Pancreas (tissue), 10 donors: Measurements from ENCODE around the gene MAP1LC3B. TPM values are rescaled to one million over a fixed set of nuclear protein-coding genes. Genes with fewer than 3 reads are reported as not detected.
"Not testable (repeated sequence)": the region's sequence is repeated elsewhere in the genome, so short reads cannot be mapped to it uniquely, and the experiment has no call there.

ENCODE experiments used
- ATAC-seq, 4 donors: fragments of 200-7000 bp; cut with Tn5 transposase; one replicate each; pipeline versions ENCODE4 v1.8.0 to v1.9.1; 2020; ENCODE audit warnings: mild to moderate bottlenecking in 4 of 4, moderate library complexity in 4 of 4
- DNase-seq, 6 donors: peaks; one replicate each; pipeline ENCODE4 v3.0.0-alpha.2; 2020
- FAIRE-seq: peaks from 2 replicates; lab custom pipeline; 2012; peaks lifted over from hg19 to GRCh38; lab: Jason Lieb, UNC
- H3K27ac ChIP-seq, 4 donors: fragments of 200-600 bp; sonication (generic); 1 replicate in 3 of 4; 2 replicates in 1 of 4; pipeline versions ENCODE4 v1.5.0 to v1.8.0; 2020
- H3K27me3 ChIP-seq, 4 donors: fragments of 200-600 bp; one replicate each; pipeline ENCODE4 v1.8.0; 2021
- H3K36me3 ChIP-seq, 3 donors: fragments of 200-600 bp; sonication (generic) in 1 of 3; one replicate each; pipeline versions ENCODE4 v1.5.0 to v1.8.0; 2020 to 2021
- H3K4me1 ChIP-seq, 3 donors: fragments of 200-600 bp; one replicate each; pipeline ENCODE4 v1.8.0; 2021
- H3K4me3 ChIP-seq, 4 donors: fragments of 200-600 bp; sonication (generic) in 2 of 4; one replicate each; pipeline versions ENCODE4 v1.5.0 to v1.8.0; 2020 to 2021
- H3K9me3 ChIP-seq, 4 donors: fragments of 200-600 bp; one replicate each; pipeline ENCODE4 v1.8.0; 2021
- CTCF ChIP-seq, 4 donors: fragments of 200-600 bp; sonication (generic) in 3 of 4; IDR thresholded peaks; one replicate each; pipeline versions ENCODE4 v1.5.0 to v1.8.0; 2021; ENCODE audit warnings: antibody characterized with exemption in 4 of 4
- WGBS, 2 donors: extraction: QIAGEN DNeasy Blood & Tissue Kit; methylation state at CpG; one replicate each; pipeline ENCODE4 v1.1.7; 2013; 5-methylcytosine and 5-hydroxymethylcytosine counted together
- intact Hi-C, 3 donors: fragments of 100-400 bp; cut with DNase I; formaldehyde crosslinking; loops; one replicate each; pipeline versions ENCODE4 v1.11.1 to v1.14.2; 2022
- polyA plus RNA-seq, 2 donors: library from polyadenylated mRNA; stranded (reverse); fragments of 200-250 nt; gene quantifications; one replicate each; pipeline ENCODE4 v1.2.3, GENCODE V29; 2013
- total RNA-seq, 6 donors: library from RNA; stranded (reverse); fragmentation: NEBNext Ultra II Directional in 4 of 6; extraction: Animal tissue kit (Norgen Biotek cat#: 25700) in 4 of 6; gene quantifications; one replicate each; pipeline versions ENCODE4 v1.2.1 to v1.2.4, GENCODE V29; 2021 to 2023
- donor health status: healthy with polysubstance abuse.
- donor health status: DM: no; HTN: no; CAD: no; lungs with moderate emphysema.
- donor health status: DM: no; HTN: no; CAD: no.
- donor health status: control.
- donor health status: control.
- donor health status: Bipolar disorder and iron deficiency.
- donor health status: DM: yes; HTN: yes; CAD: no.
- donor health status: DM: no; HTN: no; CAD: no.
- donor health status: DM: no; HTN: no; CAD: no.
- donor health status: DM: yes; HTN: yes; CAD: no.

Gene MAP1LC3B
- total and polyA plus RNA-seq, 8 donors = 13.9 to 35.1 (median 21.7) TPM

- Histone ChIP-seq H3K4me1 (no peaks in the 10 kb centered on the region), H3K4me3 (no peak overlapping the region), H3K27me3 (no peaks in the 10 kb centered on the region), H3K36me3 (no peaks in the 10 kb centered on the region), H3K9me3 (no peaks in the 10 kb centered on the region), H3K27ac (no peak overlapping the region)
- intact Hi-C loops = no loop called here
- ATAC-seq (no peak), FAIRE-seq (no peak), DNase-seq (no peak)
- no peak for TF ChIP-seq CTCF (IDR thresholded peaks at IDR 0.05)
- WGBS, 2 donors = 82 to 85% methylated on average over 20 of the region's 20 CpGs
Observed at GRCh38 chr16:87371261-87371866, 20.8 kb upstream of the MAP1LC3B start.

- ATAC-seq (no peak), DNase-seq (no peak), FAIRE-seq (no peak)
- H3K36me3 ChIP-seq = no peaks in the 10 kb centered on the region
- H3K4me1 ChIP-seq = no peaks in the 10 kb centered on the region
- TF ChIP-seq CTCF (IDR thresholded peaks at IDR 0.05) = no peak
- no peak overlapping the region for H3K4me3 ChIP-seq
- H3K27ac ChIP-seq = no peak overlapping the region
- H3K27me3 ChIP-seq = no peaks in the 10 kb centered on the region
- intact Hi-C loops = no loop called here
- WGBS, 2 donors = 93 to 94% methylated on average over 4 of the region's 4 CpGs
- H3K9me3 ChIP-seq = no peaks in the 10 kb centered on the region
Observed at GRCh38 chr16:87372305-87372704, 19.8 kb upstream of the MAP1LC3B start.

- no peak for DNase-seq
- 95 to 96% methylated on average over 13 of the region's 13 CpGs for WGBS, 2 donors
- intact Hi-C loops = no loop called here
- no peak overlapping the region for H3K27ac ChIP-seq
- peaks cover 0 to 3% (median 0%) of the 10 kb centered on the region in 3 donors for H3K4me1 ChIP-seq
- no peak for FAIRE-seq
- H3K36me3 ChIP-seq = no peaks in the 10 kb centered on the region
- TF ChIP-seq CTCF (IDR thresholded peaks at IDR 0.05) = no peak
- no peaks in the 10 kb centered on the region for H3K27me3 ChIP-seq
- H3K4me3 ChIP-seq = no peak overlapping the region
- no peak for ATAC-seq
- no peaks in the 10 kb centered on the region for H3K9me3 ChIP-seq
Observed at GRCh38 chr16:87374313-87374712, 17.8 kb upstream of the MAP1LC3B start.

GRCh38 chr16:87375426-87376135 is 16.6 kb upstream of the MAP1LC3B start:
- no peak for DNase-seq
- no peak for ATAC-seq
- Histone ChIP-seq H3K36me3 (no peaks in the 10 kb centered on the region), H3K27ac (no peak overlapping the region), H3K4me3 (no peak overlapping the region), H3K27me3 (no peaks in the 10 kb centered on the region), H3K4me1 (peaks cover 0 to 4% (median 0%) of the 10 kb centered on the region in 3 donors), H3K9me3 (no peaks in the 10 kb centered on the region)
- WGBS, 2 donors = 84 to 85% methylated on average over 9 of the region's 9 CpGs
- TF ChIP-seq CTCF (IDR thresholded peaks at IDR 0.05) = no peak
- FAIRE-seq = no peak
- intact Hi-C loops = no loop called here

GRCh38 chr16:87376660-87377059 is 15.5 kb upstream of the MAP1LC3B start:
- Histone ChIP-seq H3K9me3 (no peaks in the 10 kb centered on the region), H3K27me3 (no peaks in the 10 kb centered on the region), H3K27ac (no peak overlapping the region), H3K4me1 (peaks cover 0 to 12% (median 8%) of the 10 kb centered on the region in 3 donors), H3K4me3 (no peak overlapping the region), H3K36me3 (no peaks in the 10 kb centered on the region)
- FAIRE-seq = no peak
- ATAC-seq = peak in 1 of 4 donors; percentile 25
- TF ChIP-seq CTCF (IDR thresholded peaks at IDR 0.05) = no peak
- DNase-seq = no peak
- intact Hi-C loops = no loop called here
- WGBS, 2 donors = 66 to 69% methylated on average over 6 of the region's 6 CpGs

GRCh38 chr16:87379312-87379752 is 12.8 kb upstream of the MAP1LC3B start:
- H3K4me3 ChIP-seq, H3K36me3 ChIP-seq, H3K9me3 ChIP-seq, intact Hi-C loops, ATAC-seq, H3K27ac ChIP-seq, H3K27me3 ChIP-seq, FAIRE-seq, DNase-seq: not testable (repeated sequence)
- peaks cover 6 to 18% (median 14%) of the 10 kb centered on the region in 3 donors for H3K4me1 ChIP-seq
- WGBS, 2 donors = 86 to 89% methylated on average over 3 of the region's 3 CpGs
